ENCODE measurements around the gene ART4. TPM values are rescaled to one million over a fixed set of nuclear protein-coding genes. Genes with fewer than 3 reads are reported as not detected.

ART4 gene
- total RNA-seq, 1 donor from 2014 or later, result 3.5 TPM

DNA sequence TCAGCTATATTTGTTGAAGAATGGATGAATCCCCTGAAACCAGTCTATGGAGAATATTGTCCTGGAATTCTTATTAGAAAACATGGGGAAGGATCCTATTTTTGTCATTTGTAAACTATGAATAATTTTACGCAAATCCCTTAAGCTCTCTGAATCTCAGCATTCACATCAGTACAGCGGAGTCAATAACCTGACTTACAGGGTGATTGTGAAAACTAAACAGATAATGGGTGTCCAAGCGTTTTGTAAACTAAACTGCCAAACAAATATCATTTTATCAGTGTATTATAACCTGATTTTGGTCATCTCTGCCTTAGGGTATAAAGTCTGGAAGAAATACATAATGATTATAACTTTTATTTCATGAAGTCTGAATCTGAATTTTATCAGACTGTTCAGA is 10.0 kb downstream of the ART4 start:
- Mint-ChIP-seq H3K27me3 (ENCODE audit: unreplicated experiment) (peaks cover 4% of the 10 kb centered on the region), H3K27ac (ENCODE audit: unreplicated experiment) (no peak overlapping the region), H3K4me1 (ENCODE audit: unreplicated experiment) (peaks cover 27% of the 10 kb centered on the region), H3K36me3 (ENCODE audit: low read depth, unreplicated experiment) (no peaks in the 10 kb centered on the region), H3K9me3 (ENCODE audit: unreplicated experiment) (no peaks in the 10 kb centered on the region), H3K4me3 (ENCODE audit: unreplicated experiment) (no peak overlapping the region)
- TF ChIP-seq CTCF (IDR thresholded peaks at IDR 0.05; ENCODE audit: unreplicated experiment), result no peak
- no peak for DNase-seq (ENCODE audit: low spot score)

DNA sequence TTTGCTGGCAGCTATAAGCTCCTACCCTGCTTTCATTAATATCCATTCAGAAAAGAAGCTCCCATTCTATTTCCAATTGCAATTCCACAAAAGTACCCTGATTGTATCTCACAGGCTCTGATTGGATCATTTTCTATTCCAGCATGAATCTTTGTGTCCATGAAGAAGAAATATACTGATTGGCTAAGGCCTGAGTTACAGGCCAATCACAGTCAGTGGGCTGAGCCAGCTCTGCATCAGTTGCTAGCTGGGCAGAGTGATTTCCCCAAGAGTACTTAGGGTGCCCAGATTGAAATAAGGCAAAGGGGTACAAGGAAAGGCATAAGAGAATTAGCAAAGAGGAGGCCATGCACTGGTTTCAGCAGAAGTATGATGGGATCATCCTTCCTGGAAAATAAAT is 14.4 kb downstream of the ART4 start:
- no peak overlapping the region for H3K4me3 Mint-ChIP-seq (ENCODE audit: unreplicated experiment)
- H3K36me3 Mint-ChIP-seq (ENCODE audit: low read depth, unreplicated experiment), result no peaks in the 10 kb centered on the region
- H3K27ac Mint-ChIP-seq (ENCODE audit: unreplicated experiment), result no peak overlapping the region
- DNase-seq (ENCODE audit: low spot score), result no peak
- peaks cover 4% of the 10 kb centered on the region for H3K27me3 Mint-ChIP-seq (ENCODE audit: unreplicated experiment)
- no peak for TF ChIP-seq CTCF (IDR thresholded peaks at IDR 0.05; ENCODE audit: unreplicated experiment)
- H3K9me3 Mint-ChIP-seq (ENCODE audit: unreplicated experiment), result no peaks in the 10 kb centered on the region
- peaks cover 7% of the 10 kb centered on the region for H3K4me1 Mint-ChIP-seq (ENCODE audit: unreplicated experiment)

GRCh38 chr12:14827043-14827442 is 16.3 kb downstream of the ART4 start:
- no peak for DNase-seq (ENCODE audit: low spot score)
- Mint-ChIP-seq H3K4me3 (ENCODE audit: unreplicated experiment) (no peak overlapping the region), H3K36me3 (ENCODE audit: low read depth, unreplicated experiment) (no peaks in the 10 kb centered on the region), H3K9me3 (ENCODE audit: unreplicated experiment) (no peaks in the 10 kb centered on the region), H3K27ac (ENCODE audit: unreplicated experiment) (no peak overlapping the region), H3K27me3 (ENCODE audit: unreplicated experiment) (peaks cover under 1% of the 10 kb centered on the region), H3K4me1 (ENCODE audit: unreplicated experiment) (no peaks in the 10 kb centered on the region)
- TF ChIP-seq CTCF (IDR thresholded peaks at IDR 0.05; ENCODE audit: unreplicated experiment), result no peak

DNA sequence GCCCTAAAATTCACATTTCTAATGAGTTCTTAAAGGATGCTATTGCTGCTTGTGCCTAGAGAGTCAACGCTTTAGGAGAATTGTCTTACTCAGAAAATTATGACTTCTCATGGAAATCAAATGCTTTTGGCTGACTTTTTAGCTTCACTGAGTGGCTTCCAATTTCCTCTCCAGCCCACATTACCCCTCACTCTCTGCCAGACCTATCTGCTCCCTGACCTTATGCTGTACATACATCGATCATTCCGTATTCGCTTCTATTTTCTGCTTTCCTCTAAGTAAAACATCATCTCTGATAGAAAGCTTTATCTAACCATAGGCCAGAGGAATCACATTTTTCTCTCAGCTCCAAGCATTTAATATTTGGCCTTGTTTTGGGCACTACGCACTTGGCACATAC is 16.8 kb downstream of the ART4 start:
- Mint-ChIP-seq H3K9me3 (ENCODE audit: unreplicated experiment) (no peaks in the 10 kb centered on the region), H3K27ac (ENCODE audit: unreplicated experiment) (no peak overlapping the region), H3K4me1 (ENCODE audit: unreplicated experiment) (no peaks in the 10 kb centered on the region), H3K27me3 (ENCODE audit: unreplicated experiment) (no peaks in the 10 kb centered on the region), H3K36me3 (ENCODE audit: low read depth, unreplicated experiment) (no peaks in the 10 kb centered on the region), H3K4me3 (ENCODE audit: unreplicated experiment) (no peak overlapping the region)
- no peak for DNase-seq (ENCODE audit: low spot score)
- no peak for TF ChIP-seq CTCF (IDR thresholded peaks at IDR 0.05; ENCODE audit: unreplicated experiment)

GRCh38 chr12:14825256-14825655 is 18.1 kb downstream of the ART4 start:
- H3K36me3 Mint-ChIP-seq (ENCODE audit: low read depth, unreplicated experiment), result no peaks in the 10 kb centered on the region
- no peak overlapping the region for H3K4me3 Mint-ChIP-seq (ENCODE audit: unreplicated experiment)
- no peak for TF ChIP-seq CTCF (IDR thresholded peaks at IDR 0.05; ENCODE audit: unreplicated experiment)
- no peak overlapping the region for H3K27ac Mint-ChIP-seq (ENCODE audit: unreplicated experiment)
- no peaks in the 10 kb centered on the region for H3K9me3 Mint-ChIP-seq (ENCODE audit: unreplicated experiment)
- no peak for DNase-seq (ENCODE audit: low spot score)
- no peaks in the 10 kb centered on the region for H3K4me1 Mint-ChIP-seq (ENCODE audit: unreplicated experiment)
- no peaks in the 10 kb centered on the region for H3K27me3 Mint-ChIP-seq (ENCODE audit: unreplicated experiment)
